T-helper 1 cell treated with Interleukin-12 subunit alpha and Interleukin-12 subunit beta and Interleukin-4 antibody, amounts not matched to agents 30 ng/mL and 1 ng/mL, for 36 hours (primary cell): ENCODE measurements around the gene TAF11L3. TPM values are rescaled to one million over a fixed set of nuclear protein-coding genes. Genes with fewer than 3 reads are reported as not detected.
"Not testable (repeated sequence)": the region's sequence is repeated elsewhere in the genome, so short reads cannot be mapped to it uniquely, and the experiment has no call there.

Source experiments
- intact Hi-C: fragments of 100-400 bp; cut with micrococcal nuclease; formaldehyde crosslinking; loops from one replicate; pipeline ENCODE4 v1.15.1; 2024
- total RNA-seq: library from RNA; stranded (reverse); gene quantifications from 2 replicates; pipeline ENCODE4 v1.2.3, GENCODE V29; 2022

The TAF11L3 gene
- total RNA-seq = not detected in 2 replicates

DNA sequence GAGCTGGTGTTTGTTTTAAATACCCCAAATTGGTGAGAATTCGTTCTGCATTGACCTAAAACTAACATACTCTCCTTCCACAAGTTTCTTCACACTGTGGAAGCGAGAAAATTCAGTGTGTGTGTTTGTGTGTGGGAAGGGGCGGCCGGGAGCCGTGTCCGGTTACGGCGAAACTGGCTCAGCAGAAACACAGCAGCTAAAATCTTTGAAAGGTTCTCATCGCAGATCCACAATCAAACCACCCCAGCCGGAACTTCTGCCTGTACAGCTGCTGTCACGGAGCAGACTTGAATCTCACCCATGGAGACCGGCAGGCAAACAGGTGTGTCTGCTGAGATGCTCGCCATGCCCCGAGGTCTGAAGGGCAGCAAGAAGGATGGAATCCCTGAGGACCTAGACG, at the start of gene TAF11L3:
Gene TAF11L3 (plus strand): TSS at position 301 of the 400 bp plus-strand sequence.
- intact Hi-C loops = not testable (repeated sequence)

GRCh38 chr5:17470064-17470463, 48.1 kb upstream of the TAF11L3 start:
- intact Hi-C loops = no loop called here

DNA sequence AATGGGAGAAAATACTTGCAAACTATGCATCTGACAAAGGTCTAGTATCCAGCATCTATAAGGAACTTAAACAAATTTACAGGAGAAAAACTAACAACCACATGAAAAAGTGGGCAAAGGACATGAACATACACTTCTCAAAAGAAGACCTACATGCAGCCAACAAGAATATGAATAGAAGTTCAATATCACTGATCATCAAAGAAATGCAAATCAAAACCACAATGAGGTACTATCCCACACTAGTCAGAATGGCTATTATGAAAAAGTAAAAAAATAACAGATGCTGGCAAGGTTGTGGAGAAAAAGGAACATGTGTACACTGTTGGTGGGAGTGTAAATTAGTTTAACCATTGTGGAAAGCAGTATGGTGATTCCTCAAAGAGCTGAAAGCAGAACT, 43.1 kb upstream of the TAF11L3 start:
- intact Hi-C loops = not testable (repeated sequence)

DNA sequence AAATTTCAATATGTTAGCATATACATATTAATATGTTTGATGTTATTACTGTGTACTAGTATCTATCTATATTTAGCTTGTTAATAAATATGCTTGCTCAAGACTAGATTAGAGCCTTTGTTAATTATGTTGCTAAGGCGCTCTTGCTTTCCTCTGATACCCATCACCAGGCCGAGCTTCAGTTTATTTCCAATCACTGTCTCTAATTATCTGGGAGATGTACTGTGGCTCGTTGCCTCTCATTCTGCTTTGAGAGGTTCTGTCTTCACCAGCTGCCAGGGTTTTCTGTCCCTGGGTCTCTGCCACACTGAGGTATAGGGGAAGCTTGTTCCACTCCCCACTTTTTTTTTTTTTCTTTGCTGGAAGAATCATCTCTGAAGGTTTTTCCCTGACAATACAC, 41.1 kb upstream of the TAF11L3 start:
- intact Hi-C loops = no loop called here

DNA sequence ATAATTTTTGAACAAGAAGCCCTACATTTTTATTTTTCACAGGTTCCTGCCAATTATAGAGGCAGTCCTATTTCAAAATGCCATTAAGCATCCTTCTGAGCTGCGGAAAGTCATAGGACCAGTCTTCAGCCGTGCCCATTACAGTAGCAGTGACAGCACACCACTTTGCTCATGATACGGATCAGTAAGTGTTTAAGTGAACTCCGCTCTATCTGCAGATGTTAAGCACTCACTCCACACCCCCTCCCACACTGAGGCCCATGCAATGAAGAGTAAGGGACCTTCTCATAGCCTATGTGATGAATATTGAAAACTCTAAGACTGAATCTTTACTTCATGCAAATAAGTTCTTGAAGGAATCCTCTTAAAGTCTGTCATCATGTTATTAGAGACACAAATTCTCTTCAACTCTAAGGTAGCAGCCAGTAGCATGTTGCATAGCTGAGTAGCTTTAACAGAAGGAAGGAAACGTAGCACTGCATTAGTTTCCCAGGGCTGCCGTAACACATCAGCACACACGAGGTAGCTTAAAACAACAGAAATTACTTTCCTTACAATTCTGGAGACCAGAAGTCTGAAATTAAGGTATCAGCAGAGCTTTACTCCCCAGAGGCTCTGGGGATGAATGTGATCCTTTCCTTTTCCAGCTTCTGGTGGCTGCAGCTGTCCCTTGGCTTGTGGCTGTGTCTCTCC, 40.4 kb upstream of the TAF11L3 start:
- intact Hi-C loops = no loop called here

DNA sequence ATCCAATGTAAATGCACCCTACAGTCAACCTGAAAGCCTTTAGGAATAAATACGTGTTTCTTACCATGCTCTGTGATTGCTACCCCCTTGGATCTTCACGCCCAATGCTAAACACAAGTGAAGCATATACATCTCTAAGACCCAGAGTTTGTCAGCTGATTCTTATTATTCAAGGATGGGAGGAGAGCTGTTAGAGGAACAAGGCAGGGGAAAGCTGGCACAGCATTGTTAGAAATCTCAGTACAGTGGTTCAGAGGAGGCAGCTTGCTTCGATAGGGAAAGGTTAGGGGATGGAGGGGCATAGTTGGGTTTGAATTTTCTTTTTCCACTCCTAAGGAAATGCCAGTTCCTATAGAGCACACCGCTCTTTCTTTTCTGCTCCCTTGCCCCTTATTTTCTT, 36.8 kb upstream of the TAF11L3 start:
- intact Hi-C loops = no loop called here

DNA sequence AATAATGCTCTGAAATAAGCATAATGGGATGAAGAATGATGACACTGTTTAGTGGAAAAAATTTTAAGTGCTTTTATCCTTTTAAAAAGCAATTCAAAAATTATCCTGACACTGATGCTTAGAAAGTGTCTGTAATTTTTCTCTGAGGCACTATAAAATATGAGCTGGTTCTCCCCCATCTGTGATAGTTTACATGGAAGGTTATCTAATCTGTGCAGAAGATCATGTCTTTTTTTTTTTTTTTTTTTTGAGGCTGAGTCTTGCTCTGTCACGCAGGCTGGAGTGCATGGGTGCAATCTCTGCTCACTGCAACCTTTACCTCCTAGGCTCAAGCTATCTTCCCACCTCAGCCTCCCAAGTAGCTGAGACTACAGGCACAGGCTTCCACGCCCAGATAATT, 35.4 kb upstream of the TAF11L3 start:
- intact Hi-C loops = no loop called here

DNA sequence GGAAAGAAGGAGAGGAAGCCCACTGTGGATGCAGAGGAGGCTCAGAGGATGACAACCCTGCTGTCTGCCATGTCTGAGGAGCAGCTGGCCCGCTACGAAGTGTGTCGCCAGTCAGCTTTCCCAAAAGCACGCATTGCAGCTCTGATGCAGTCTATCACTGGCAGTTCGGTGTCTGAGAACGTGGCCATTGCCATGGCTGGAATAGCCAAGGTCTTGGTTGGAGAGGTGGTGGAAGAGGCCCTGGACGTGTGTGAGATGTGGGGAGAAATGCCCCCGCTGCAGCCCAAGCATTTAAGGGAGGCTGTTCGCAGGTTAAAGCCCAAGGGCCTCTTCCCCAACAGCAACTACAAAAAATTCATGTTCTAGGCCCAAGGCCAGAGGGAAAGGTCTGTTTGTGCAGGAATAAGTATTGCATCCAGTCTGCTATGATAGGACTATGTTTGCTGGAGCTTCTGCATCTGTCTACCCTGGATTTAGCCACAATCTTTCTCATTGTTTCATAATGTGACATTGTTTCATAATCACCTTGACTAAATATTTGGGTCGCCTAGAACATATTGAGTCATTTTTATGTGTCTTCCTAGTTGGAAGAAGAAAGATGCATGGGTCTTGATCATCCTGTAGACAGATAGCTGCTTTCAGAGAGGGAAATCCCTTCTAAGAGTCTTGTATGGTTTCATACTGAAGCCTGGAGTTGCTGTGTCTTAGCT, 31.5 kb upstream of the TAF11L3 start:
- intact Hi-C loops = not testable (repeated sequence)

DNA sequence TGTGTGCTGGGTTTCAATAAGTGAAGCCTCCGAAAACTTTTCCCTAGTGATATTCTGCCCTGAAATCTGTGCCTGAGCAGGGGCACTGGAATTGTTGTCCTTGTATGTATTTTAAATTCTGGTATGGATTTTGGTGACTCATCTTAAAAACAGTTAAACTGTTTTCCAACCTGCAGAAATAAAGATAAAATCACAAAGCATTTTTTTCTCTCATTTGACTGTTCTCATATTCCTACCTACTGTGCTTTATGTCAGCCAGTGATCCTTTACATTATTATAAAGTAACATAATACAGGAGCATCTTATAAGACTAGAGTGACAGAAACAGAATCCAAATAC, 31.0 kb upstream of the TAF11L3 start:
- intact Hi-C loops = no loop called here

- intact Hi-C loops = not testable (repeated sequence)
Measured at GRCh38 chr5:17491257-17491656, 26.9 kb upstream of the TAF11L3 start.

DNA sequence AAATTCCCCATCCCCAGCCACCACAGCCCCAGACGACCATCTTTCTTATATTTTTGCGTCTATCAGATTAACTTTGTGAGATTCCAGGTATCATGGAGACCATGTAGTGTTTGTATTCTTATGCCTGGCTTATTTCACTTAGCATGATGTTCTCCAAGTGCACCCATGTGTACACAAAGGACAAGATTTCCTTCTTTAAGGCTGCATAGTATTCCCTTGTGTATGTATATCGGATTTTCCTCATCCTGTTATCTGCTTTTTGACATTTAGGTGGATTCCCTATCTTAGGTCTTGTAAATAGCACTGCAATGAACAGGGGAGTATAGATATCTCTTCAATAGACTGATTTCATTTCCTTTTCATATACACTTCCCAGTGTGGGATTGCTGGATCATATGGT, 25.4 kb upstream of the TAF11L3 start:
- intact Hi-C loops = no loop called here

DNA sequence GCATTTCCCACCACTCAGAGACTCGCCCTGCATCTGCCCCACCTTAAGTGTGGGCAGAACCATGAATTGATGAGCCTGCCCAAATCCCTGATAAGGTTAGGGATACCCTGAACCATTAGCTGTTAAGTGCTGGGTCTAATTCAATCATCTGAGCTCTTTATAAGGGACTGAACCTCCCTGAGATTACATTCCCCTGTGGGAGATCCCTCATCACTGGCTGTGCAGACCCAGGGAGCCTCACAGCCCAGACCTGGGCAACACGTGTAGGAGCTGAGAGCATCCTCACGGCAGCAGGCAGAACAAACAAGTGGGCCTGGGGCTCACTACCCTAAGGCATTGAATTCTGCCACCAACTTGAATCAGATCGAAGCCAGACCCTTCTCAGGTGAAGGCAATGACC, 20.7 kb upstream of the TAF11L3 start:
- intact Hi-C loops = no loop called here

GRCh38 chr5:17497931-17498330, 20.2 kb upstream of the TAF11L3 start, which contains the start of gene TAF11L2:
TAF11L2 (plus strand) TSS chr5:17498231.
- intact Hi-C loops = not testable (repeated sequence)

- intact Hi-C loops = no loop called here
Measured at GRCh38 chr5:17511775-17512325, 6.3 kb upstream of the TAF11L3 start.

- intact Hi-C loops = not testable (repeated sequence)
Measured at GRCh38 chr5:17517526-17517925, 641 bp upstream of the TAF11L3 start.

GRCh38 chr5:17519508-17519907, 1.3 kb downstream of the TAF11L3 start:
- intact Hi-C loops = not testable (repeated sequence)

GRCh38 chr5:17521501-17521900, 3.3 kb downstream of the TAF11L3 start, which contains the start of gene TAF11L4:
TAF11L4 (plus strand) TSS chr5:17521801.
- intact Hi-C loops = not testable (repeated sequence)

DNA sequence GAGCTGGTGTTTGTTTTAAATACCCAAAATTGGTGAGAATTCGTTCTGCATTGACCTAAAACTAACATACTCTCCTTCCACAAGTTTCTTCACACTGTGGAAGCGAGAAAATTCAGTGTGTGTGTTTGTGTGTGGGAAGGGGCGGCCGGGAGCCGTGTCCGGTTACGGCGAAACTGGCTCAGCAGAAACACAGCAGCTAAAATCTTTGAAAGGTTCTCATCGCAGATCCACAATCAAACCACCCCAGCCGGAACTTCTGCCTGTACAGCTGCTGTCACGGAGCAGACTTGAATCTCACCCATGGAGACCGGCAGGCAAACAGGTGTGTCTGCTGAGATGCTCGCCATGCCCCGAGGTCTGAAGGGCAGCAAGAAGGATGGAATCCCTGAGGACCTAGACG, 6.8 kb downstream of the TAF11L3 start, which contains the start of gene TAF11L5:
Gene TAF11L5 (plus strand): TSS at position 301 of the 400 bp plus-strand sequence.
- intact Hi-C loops = not testable (repeated sequence)

DNA sequence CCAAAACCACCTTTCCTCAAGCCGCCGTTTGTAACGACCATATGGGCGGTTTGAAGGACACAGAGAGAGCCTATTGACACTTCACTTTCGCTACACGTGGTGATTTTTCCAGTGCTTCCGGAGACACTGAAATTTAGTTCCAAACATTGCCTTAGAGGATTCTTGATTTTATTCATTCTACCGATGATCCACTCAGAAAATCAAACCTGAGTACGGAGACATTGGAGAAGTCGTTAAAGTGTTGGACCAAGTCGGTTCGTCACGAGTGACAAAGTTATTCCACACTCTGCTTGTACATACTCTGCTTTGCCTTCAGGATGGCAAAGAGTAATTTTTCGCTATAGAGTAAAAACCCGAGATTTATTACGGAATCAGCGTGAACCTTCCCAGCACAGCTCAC, 8.3 kb downstream of the TAF11L3 start:
- intact Hi-C loops = not testable (repeated sequence)

GRCh38 chr5:17528369-17528768, 10.2 kb downstream of the TAF11L3 start, which contains the start of gene TAF11L6:
TAF11L6 (plus strand) TSS chr5:17528669.
- intact Hi-C loops = not testable (repeated sequence)
